Activated CD8-positive, alpha-beta T cell treated with anti-CD3 and anti-CD28 coated beads, Interleukin-2, amount 10 ng/mL, durations not matched to agents 7 days and 5 days (primary cell): ENCODE results near the gene SCIMP. TPM values are rescaled to one million over a fixed set of nuclear protein-coding genes. Genes with fewer than 3 reads are reported as not detected.
"Not testable (repeated sequence)": the region's sequence is repeated elsewhere in the genome, so short reads cannot be mapped to it uniquely, and the experiment has no call there.

Experiments
- ATAC-seq: fragments of 150-1000 bp; cut with Tn5 transposase; one replicate; pipeline ENCODE4 v1.10.0; 2021; ENCODE audit warnings: moderate library complexity
- CTCF ChIA-PET: fragments of 350-600 bp; sonication (Branson Sonifier 250); formaldehyde crosslinking; loops from one replicate; lab custom pipeline; 2021; ENCODE audit warnings: antibody characterized with exemption; lab: Charles Lee
- POLR2A ChIA-PET: fragments of 350-600 bp; sonication (Branson Sonifier 250); formaldehyde crosslinking; loops from one replicate; lab custom pipeline; 2021; ENCODE audit warnings: antibody characterized with exemption; lab: Charles Lee
- DNase-seq: peaks from one replicate; pipeline ENCODE4 v3.0.0-alpha.2; 2020
- H3K27ac Mint-ChIP-seq: one replicate; pipeline ENCODE4 v1.8.0; 2021; ENCODE audit warnings: mild to moderate bottlenecking, mixed read lengths
- H3K27me3 Mint-ChIP-seq: one replicate; pipeline ENCODE4 v1.8.0; 2021; ENCODE audit warnings: low read depth, mixed read lengths
- H3K36me3 Mint-ChIP-seq: one replicate; pipeline ENCODE4 v1.8.0; 2021; ENCODE audit warnings: low read depth, mixed read lengths
- H3K4me1 Mint-ChIP-seq: one replicate; pipeline ENCODE4 v1.8.0; 2021; ENCODE audit warnings: low read depth, mixed read lengths
- H3K4me3 Mint-ChIP-seq: one replicate; pipeline ENCODE4 v1.8.0; 2021; ENCODE audit warnings: mild to moderate bottlenecking, mixed read lengths
- H3K9me3 Mint-ChIP-seq: one replicate; pipeline ENCODE4 v1.8.0; 2022; ENCODE audit warnings: mixed read lengths; ENCODE audit not compliant: insufficient read depth
- total RNA-seq, 2 experiments: library from RNA; stranded (reverse); gene quantifications; one replicate each; pipeline ENCODE4 v1.2.3, GENCODE V29; 2021

The SCIMP gene
- total RNA-seq, 2 experiments from 2014 or later: not detected

DNA sequence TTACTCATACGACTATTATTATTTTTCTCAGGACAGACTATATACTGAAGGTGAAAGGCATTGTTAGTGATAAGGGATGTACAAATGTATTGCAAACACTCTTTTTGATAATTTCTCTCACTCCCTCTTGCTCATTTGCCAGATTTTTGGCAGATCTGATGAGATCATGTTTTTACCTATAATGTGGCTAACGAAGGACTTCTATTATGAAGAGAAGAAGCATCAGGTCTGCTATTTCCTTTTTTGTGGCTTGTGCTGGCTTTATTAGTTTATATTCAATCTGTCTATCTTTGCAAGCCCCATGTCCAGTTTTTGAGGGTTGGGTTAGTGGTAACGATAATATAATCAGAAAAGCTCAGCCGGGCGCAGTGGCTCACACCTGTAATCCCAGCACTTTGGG lies 22.5 kb upstream of the SCIMP start:
- Mint-ChIP-seq H3K36me3 (no peaks in the 10 kb centered on the region), H3K27me3 (no peaks in the 10 kb centered on the region), H3K4me1 (peaks cover 13% of the 10 kb centered on the region), H3K27ac (no peak overlapping the region), H3K4me3 (no peak overlapping the region), H3K9me3 (no peaks in the 10 kb centered on the region)
- POLR2A ChIA-PET: no interaction called here
- no peak for DNase-seq
- ATAC-seq: no peak
- CTCF ChIA-PET: no interaction called here

DNA sequence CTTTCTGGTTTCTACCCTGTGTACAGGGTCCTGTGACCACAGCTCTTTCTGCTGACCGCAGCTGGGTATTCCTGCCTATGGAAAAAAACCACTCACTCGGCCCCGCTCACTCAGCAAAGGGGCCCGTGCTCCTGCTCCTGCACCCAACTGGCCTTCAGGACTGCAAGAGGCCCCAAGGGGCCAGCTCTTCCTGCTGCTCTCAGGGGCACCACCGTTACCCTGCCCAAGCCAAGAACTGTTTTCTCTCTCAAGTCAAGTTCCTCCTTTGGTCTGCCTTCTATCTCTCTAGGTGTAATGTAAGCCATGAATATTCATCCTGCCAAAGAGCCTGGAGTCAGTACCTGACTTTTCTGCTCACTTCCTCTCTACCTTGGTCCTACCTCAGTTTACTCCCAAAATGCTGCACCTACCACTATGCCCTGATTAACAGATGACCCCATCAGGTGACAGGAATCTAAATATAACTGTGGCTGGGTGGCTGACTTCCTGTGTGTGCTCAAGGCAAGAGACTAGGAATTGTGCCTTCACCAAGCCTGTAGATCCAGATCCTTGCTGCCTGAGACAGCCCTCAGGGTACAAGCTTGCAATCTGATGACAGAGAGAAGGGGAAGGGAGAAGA lies 20.4 kb upstream of the SCIMP start:
- POLR2A ChIA-PET: interaction anchor here (1.2 kb wide), 1 partner anchor 165 kb away, joined by 4 read pairs; the partner anchor contains the start of genes NUP88 and RPAIN
- Mint-ChIP-seq H3K27ac (peak overlapping the region; percentile 60), H3K36me3 (no peaks in the 10 kb centered on the region), H3K9me3 (no peaks in the 10 kb centered on the region), H3K27me3 (no peaks in the 10 kb centered on the region), H3K4me1 (peaks cover 13% of the 10 kb centered on the region), H3K4me3 (no peak overlapping the region)
- DNase-seq (no peak), ATAC-seq (no peak)
- CTCF ChIA-PET: interaction anchor here (0.6 kb wide), 1 partner anchor 9 kb away, joined by 4 read pairs; no protein-coding TSS in a partner anchor

DNA sequence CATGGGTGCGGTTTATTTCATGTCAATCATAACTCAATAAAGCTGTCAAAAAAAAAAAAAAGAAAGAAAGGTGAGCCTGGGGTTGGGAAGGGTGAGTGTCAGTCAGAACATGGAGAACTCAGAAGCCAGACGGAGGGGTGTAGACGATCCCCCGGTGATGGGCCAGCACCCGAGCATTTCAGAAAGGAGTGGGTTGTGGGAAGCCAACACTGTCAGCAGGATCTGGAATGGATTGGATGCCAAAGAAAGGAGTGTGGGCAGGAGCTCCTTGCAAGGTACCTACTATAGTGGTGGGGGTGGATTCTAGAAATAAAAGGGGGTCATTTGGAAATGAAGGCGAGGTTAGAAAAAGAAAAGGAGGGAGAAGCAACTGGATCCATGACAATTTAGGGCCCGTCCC lies 19.8 kb upstream of the SCIMP start:
- DNase-seq: no peak
- ChIA-PET POLR2A (interaction anchor here (1.2 kb wide), 1 partner anchor 165 kb away, joined by 4 read pairs; the partner anchor contains the start of genes NUP88 and RPAIN), CTCF (interaction anchor here (1.0 kb wide), 1 partner anchor 185 kb away, joined by 3 read pairs; no protein-coding TSS in a partner anchor)
- Mint-ChIP-seq H3K36me3 (no peaks in the 10 kb centered on the region), H3K4me3 (no peak overlapping the region), H3K9me3 (no peaks in the 10 kb centered on the region), H3K27ac (no peak overlapping the region), H3K4me1 (peaks cover 17% of the 10 kb centered on the region), H3K27me3 (no peaks in the 10 kb centered on the region)
- ATAC-seq: no peak

DNA sequence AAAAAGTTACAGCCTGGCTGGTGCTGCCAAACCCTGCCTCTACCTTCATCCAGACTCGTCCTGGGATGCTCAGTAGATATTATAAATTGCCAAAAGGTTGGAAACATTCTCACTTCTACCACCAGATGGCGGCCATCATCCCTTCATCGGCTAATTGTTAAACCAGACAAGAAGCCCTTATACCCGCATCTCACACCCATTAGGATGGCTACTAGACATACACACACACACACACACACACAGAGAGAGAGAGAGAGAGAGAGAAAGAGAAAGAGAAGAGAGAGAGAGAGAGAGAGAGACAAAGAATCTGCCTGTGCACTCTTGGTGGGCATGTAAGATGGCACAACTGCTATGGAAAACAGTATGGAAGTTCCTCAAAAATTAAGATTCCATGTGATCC lies 15.0 kb upstream of the SCIMP start:
- no peaks in the 10 kb centered on the region for H3K36me3 Mint-ChIP-seq

DNA sequence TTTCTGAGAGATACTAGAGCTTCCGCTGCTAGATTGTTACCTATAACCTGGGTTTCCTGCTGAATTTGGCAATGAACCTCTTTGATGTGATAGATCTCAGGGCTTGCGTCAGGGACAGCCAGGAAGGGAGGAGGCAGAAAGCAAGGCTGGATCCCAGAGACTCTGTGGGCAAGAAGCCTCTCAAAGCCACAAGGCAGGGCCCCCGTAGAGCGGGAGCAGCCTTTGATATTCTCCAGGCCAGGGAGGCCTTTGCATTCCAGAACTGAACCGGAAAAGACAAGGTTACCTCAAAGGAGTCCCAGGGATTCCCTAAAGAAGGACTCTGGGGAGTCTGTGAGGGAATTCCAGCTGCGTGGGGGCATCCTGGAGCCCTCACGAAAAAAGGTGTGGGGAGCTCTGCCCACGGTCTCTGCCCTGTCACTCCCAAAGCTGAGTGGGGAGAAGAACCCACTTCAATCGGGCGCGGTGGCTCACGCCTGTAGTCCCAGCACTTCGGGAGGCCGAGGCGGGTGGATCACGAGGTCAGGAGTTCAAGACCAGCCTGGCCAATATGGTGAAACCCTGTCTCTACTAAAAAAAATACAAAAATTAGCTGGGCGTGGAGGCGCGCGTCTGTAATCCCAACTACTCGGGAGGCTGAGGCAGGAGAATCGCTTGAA lies 14.3 kb upstream of the SCIMP start:
- H3K27ac Mint-ChIP-seq: no peak overlapping the region
- no peak overlapping the region for H3K4me3 Mint-ChIP-seq
- ChIA-PET POLR2A (no interaction called here), CTCF (interaction anchor here (1.2 to 4.1 kb wide), 3 partner anchors 49 to 189 kb away, joined by 3 to 24 read pairs (median 3); partner anchors contain the start of gene C1QBP)
- ATAC-seq (no peak), DNase-seq (no peak)
- peaks cover 6% of the 10 kb centered on the region for H3K4me1 Mint-ChIP-seq
- no peaks in the 10 kb centered on the region for H3K9me3 Mint-ChIP-seq
- no peaks in the 10 kb centered on the region for H3K36me3 Mint-ChIP-seq
- no peaks in the 10 kb centered on the region for H3K27me3 Mint-ChIP-seq

More for the DNA sequence above, 15.0 kb upstream of the SCIMP start:
- Mint-ChIP-seq H3K4me1 (peaks cover 10% of the 10 kb centered on the region), H3K4me3 (no peak overlapping the region), H3K27ac (peak overlapping the region; percentile 21), H3K9me3 (no peaks in the 10 kb centered on the region), H3K27me3 (no peaks in the 10 kb centered on the region)
- ChIA-PET CTCF (interaction anchor here (0.7 to 4.1 kb wide), 8 partner anchors 15 to 188 kb away, joined by 3 to 24 read pairs (median 3); partner anchors contain the start of gene C1QBP), POLR2A (interaction anchor here (0.8 kb wide), 1 partner anchor 125 kb away, joined by 3 read pairs; no protein-coding TSS in a partner anchor)
- DNase-seq (peak; percentile 79), ATAC-seq (peak; percentile 86)

DNA sequence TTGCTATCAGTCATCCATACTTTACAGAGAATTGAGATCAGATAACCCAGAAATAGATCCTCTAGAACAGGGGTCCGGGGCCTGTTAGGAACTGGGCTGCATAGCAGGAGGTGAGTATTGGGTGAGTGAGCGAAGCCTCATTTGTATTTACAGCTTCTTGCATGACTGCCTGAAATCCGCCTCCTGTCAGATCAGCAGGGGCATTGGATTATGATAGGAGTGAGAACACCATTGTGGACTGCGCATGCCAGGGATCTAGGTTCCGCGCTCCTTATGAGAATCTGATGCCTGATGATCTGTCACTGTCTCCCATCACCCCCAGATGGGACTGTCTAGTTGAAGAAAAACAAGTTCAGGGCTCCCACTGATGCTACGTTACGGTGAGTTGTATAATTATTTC lies 13.0 kb upstream of the SCIMP start:
- ChIA-PET POLR2A (no interaction called here), CTCF (interaction anchor here (0.6 to 4.1 kb wide), 2 partner anchors 190 to 909 kb away, joined by 4 to 24 read pairs; partner anchors contain the start of gene C1QBP)
- no peak overlapping the region for H3K4me3 Mint-ChIP-seq
- H3K36me3 Mint-ChIP-seq: peaks cover 3% of the 10 kb centered on the region
- H3K27me3 Mint-ChIP-seq: no peaks in the 10 kb centered on the region
- no peak overlapping the region for H3K27ac Mint-ChIP-seq
- DNase-seq: no peak
- H3K9me3 Mint-ChIP-seq: no peaks in the 10 kb centered on the region
- no peak for ATAC-seq
- peaks cover 14% of the 10 kb centered on the region for H3K4me1 Mint-ChIP-seq

DNA sequence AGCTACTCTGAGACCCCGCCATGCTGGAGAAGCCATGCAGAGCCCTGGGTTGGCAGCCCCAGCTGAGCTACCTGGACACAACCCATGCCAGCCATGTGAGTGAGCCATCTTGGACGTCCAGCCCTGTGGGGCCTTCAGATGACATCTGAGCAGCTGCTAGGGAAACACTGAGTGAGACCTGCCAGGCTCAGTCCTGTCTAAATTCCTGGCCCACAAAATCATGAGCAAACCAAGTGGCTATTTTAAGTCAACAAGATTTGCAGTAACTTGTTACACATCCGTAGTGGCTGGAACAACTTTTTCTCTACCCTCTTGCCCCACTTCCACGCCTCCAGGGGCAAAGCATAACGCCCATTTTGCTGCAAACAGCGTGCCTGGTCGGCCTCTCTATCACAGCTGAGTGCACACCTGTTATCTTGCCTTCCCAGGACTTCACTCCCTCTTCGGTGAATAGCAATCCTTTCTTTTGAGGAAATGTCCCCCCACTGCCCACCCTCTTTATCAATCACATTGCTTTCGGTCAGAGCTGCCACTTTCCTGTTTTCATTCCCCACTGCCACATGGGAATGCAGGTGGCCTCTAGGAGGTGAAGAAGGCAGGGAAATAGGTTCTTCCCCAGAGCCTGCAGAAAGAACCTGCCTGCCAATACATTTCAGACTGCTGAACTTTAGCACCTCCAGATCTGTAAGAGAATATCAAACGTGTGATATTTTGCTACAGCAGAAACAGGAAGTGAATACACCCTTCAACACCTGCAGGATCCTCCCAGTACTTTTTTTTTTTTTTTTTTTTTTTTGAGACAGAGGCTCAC lies 7.4 kb upstream of the SCIMP start:
- POLR2A ChIA-PET: interaction anchor here (1.5 kb wide), 1 partner anchor 14 kb away, joined by 3 read pairs; no protein-coding TSS in a partner anchor
- ATAC-seq (peak; percentile 61), DNase-seq (no peak)
- no peaks in the 10 kb centered on the region for H3K27me3 Mint-ChIP-seq
- H3K4me1 Mint-ChIP-seq: peaks cover 28% of the 10 kb centered on the region
- H3K27ac Mint-ChIP-seq: peak overlapping the region; percentile 80
- H3K4me3 Mint-ChIP-seq: no peak overlapping the region
- CTCF ChIA-PET: no interaction called here
- H3K9me3 Mint-ChIP-seq: no peaks in the 10 kb centered on the region
- H3K36me3 Mint-ChIP-seq: peaks cover 3% of the 10 kb centered on the region

DNA sequence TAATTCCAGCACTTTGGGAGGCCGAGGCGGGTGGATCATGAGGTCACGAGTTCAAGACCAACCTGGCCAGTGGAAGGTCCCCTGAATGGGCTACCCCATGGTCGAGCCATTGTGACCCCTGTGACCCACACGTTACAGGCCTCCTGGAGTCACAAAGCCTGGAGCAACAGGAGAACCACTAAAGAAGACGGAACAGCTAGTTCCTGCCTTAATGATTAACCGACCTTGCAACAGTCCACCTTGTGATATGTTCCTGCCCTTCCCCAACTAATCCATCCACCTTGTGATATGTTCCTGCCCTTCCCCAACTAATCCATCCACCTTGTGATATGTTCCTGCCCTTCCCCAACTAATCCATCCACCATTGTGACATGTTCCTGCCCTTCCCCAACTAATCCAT lies 5.1 kb upstream of the SCIMP start:
- H3K9me3 Mint-ChIP-seq, ATAC-seq, DNase-seq, H3K4me3 Mint-ChIP-seq, H3K36me3 Mint-ChIP-seq, POLR2A ChIA-PET, H3K27ac Mint-ChIP-seq, H3K27me3 Mint-ChIP-seq: not testable (repeated sequence)
- CTCF ChIA-PET: interaction anchor here (0.9 kb wide), 1 partner anchor 9 kb away, joined by 3 read pairs; no protein-coding TSS in a partner anchor
- H3K4me1 Mint-ChIP-seq: peaks cover 35% of the 10 kb centered on the region

DNA sequence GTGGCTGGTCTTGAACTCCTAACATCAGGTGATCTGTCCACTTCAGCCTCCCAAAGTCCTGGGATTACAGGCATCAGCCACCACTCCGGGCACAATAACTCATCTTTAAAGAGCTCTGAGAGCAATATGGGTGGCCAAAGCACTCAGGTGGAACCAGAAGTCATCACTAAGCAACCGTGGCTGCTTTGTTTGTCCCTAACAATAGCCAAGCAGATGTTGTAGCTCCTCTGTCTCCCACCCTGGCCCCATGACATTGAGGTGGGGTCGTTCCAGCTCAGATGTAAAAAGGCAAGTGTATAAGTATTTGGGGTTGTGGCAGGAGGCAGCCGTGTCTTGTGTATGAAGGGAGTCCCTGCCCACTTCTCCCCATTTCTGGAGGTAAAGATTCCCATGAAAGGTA lies 3.7 kb upstream of the SCIMP start:
- Mint-ChIP-seq H3K27me3 (no peaks in the 10 kb centered on the region), H3K27ac (no peak overlapping the region), H3K36me3 (peaks cover 3% of the 10 kb centered on the region), H3K9me3 (no peaks in the 10 kb centered on the region), H3K4me1 (peaks cover 38% of the 10 kb centered on the region), H3K4me3 (no peak overlapping the region)
- POLR2A ChIA-PET: interaction anchor here (1.5 to 2.1 kb wide), 2 partner anchors 11 to 46 kb away, joined by 3 to 7 read pairs; no protein-coding TSS in a partner anchor
- CTCF ChIA-PET: interaction anchor here (0.6 to 2.8 kb wide), 9 partner anchors 8 to 159 kb away, joined by 3 to 22 read pairs (median 4); no protein-coding TSS in a partner anchor
- ATAC-seq (no peak), DNase-seq (no peak)

DNA sequence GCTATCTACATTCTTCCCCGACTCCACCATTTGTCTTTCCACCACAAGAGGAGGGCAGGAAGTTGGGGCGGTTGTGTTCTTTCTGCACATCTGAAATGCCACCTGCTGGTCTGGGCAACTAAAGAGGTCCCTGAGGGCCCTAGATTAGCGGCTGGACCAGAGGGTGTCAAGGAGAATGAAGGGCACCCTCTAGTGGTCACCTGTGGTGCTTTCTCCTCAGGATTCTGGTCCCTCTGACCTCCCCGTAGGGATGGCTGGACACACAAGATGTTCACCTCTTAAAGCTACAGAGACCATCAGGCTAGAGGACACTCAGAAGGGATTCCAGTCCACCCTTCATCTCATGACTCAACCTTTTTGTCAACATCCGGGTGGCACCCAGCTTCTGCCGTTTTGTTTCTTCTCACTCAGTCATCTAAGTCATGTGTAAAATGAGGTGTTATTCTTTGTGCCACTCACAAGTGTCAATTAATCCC lies 2.9 kb upstream of the SCIMP start:
- Mint-ChIP-seq H3K36me3 (no peaks in the 10 kb centered on the region), H3K9me3 (no peaks in the 10 kb centered on the region), H3K27me3 (no peaks in the 10 kb centered on the region), H3K4me3 (no peak overlapping the region), H3K4me1 (peaks cover 30% of the 10 kb centered on the region), H3K27ac (peak overlapping the region; percentile 36)
- ATAC-seq: peak; percentile 61
- DNase-seq: peak; percentile 70
- ChIA-PET CTCF (interaction anchor here (0.6 to 2.8 kb wide), 13 partner anchors 9 to 202 kb away, joined by 3 to 22 read pairs (median 4); partner anchors contain the start of gene C1QBP), POLR2A (interaction anchor here (1.5 to 2.1 kb wide), 2 partner anchors 10 to 45 kb away, joined by 3 to 7 read pairs; no protein-coding TSS in a partner anchor)
